ENCODE results near the gene LMO4. TPM values are rescaled to one million over a fixed set of nuclear protein-coding genes. Genes with fewer than 3 reads are reported as not detected.

The LMO4 gene
- total RNA-seq, 1 donor: 58.7 TPM

DNA sequence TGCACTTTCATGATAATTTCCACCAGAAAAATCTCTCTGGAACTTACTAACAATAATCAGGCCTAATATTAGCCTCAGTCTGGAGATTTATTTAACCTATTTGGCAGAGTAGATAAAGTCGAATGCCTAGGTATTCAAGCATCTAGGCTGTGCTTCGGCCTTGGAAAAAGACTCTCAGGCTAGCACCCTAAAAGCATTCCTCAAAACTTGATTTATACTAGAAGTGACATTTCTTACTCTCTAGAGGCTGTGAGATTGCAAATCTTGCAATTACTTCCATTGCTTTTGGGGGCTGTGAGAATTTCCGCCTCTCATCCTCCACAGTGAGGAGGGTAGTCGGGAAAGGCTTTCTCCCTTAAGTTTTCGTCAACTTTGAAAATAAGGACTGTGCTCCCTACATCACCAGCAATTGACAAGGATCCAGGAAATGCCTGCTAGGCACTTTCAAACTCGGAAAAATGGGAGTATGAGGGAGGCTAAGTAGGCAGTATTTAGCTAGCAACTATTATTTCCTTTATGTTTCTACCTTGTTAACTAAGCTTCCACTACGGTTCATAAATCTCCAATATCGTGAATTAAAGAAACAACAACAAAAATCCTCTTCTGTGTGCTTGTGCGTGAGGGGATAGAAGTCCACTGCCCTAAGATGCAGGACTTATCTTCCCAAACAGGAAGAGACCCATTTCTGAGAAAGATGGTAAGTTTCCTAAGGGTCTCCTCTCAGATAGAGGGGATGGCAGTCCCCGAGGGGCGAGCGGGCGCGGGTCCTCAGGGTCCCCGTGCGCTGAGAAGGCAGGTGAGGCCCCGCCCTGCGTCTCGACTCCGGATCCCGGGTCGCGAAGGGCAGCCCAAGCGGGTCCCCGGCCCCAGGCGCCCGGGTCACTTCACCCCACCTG is 1.1 kb upstream of the LMO4 start:
- peak in 1 of 3 donors; percentile 21 for DNase-seq (ENCODE audit: low read depth in 2 of 3, low spot score in 2 of 3)

DNA sequence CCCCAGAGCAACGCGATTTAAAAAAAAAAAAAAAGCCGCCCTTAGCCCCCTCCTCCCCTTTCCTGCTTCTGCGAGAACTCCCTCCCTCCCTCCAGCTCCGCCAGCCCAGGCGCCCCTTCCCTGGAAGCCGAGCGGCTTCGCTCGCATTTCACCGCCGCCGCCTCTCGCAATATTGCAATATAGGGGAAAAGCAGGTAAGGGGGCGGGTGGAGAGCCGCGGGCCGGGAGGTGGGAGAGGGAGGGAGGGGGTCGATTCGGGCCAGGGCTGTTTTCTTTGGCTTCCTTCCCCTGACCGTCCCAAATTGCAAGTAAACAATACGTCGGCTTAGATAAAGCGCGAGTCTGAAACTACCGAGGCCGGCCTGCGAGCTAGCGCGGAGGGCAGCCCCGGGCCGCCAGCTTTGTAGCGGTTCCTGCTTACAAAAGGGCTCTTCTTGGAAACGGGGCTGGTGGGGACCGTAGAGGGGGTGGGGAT is 408 bp downstream of the LMO4 start:
- DNase-seq (ENCODE audit: low read depth in 2 of 3, low spot score in 2 of 3): peak in 2 of 3 donors; percentile 31 to 50

DNA sequence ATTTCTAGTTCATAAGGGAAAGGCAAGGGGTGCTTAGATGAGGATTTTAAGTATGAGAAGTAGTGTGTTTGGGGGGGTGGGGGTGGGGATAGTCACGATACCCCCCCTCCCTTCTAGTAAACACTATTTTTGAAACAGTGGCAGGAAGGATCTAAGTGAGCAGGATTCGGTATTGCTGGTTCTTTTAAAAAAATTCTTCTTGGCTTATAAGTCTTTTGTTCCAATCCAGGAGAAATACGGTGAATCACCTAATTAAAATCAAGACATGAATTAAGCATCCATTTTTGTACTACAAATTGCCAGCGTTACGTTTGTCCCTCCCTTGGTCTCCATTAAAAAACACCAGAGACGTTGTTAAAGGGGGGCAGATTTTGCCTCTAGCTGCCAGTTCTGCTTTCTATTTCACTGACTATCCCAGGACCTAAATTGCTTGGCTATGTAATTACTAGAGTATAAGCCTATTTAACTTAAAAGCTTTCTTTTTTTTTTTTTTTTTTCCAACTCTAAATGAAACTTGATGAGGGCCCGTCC is 911 bp downstream of the LMO4 start:
- peak in 2 of 3 donors; percentile 39 to 70 for DNase-seq (ENCODE audit: low read depth in 2 of 3, low spot score in 2 of 3)

DNA sequence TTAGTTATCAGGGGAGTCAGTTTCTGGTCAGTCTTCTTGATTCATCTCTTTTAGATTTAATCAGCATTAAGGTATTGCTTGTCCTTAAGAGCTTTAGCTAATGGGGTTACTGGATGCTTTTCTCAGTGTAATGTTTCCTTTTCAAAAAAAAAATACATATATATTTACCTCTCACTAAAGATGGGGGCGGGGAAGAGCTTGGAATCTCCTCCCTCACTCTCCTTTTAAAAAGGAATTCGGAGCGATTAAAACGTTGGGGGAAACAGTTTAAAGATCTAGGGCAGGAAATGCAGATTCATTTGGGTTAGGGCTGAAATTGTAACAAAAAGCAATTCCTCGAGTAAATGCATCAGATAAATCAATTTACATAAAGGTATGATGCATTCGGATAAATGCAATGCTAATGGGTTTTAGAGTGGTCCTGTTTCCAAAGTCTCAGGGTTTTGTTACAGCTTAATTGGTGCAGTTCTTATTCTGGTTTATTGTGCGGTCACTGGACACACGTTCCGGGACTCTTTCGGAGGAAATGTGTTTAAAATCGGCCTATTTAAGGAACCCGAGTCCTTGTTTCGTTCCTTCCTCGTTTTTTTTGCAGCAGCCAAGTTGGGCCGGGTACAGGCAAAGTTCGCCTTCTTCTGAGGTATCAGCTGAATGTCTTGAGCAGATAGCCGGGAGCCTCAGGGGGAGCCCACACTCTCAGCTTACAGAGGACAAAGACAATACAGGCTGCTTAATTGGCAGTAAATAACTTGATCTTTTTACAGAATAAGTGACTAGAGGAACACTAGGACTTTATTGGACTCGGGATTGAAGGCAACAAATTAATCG is 1.6 kb downstream of the LMO4 start:
- peak in 2 of 3 donors; percentile 31 to 32 for DNase-seq (ENCODE audit: low read depth in 2 of 3, low spot score in 2 of 3)

DNA sequence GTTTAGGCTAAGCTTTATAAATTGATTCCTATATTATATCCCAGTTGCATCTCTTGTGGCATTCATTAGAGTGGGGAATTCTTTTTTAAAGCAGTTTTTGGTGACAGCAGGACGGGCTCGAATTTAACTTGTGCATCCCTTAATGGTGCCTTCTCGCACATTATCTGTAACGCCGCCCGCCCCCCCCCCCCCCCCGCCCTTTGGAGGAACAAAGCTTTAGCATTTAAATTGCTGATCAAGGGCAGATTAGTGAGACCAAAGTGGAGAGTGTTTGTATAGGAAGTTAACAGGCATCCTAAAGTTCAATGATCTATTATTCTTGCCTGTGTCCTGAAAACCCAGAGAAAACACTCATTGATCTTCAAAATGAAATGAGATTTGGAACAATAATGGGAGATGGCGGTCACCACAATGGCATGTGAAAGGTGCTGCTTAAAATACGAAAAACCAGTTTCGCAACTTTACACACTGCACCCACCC is 2.2 kb downstream of the LMO4 start:
- peak in 1 of 3 donors; percentile 47 for DNase-seq (ENCODE audit: low read depth in 2 of 3, low spot score in 2 of 3)

DNA sequence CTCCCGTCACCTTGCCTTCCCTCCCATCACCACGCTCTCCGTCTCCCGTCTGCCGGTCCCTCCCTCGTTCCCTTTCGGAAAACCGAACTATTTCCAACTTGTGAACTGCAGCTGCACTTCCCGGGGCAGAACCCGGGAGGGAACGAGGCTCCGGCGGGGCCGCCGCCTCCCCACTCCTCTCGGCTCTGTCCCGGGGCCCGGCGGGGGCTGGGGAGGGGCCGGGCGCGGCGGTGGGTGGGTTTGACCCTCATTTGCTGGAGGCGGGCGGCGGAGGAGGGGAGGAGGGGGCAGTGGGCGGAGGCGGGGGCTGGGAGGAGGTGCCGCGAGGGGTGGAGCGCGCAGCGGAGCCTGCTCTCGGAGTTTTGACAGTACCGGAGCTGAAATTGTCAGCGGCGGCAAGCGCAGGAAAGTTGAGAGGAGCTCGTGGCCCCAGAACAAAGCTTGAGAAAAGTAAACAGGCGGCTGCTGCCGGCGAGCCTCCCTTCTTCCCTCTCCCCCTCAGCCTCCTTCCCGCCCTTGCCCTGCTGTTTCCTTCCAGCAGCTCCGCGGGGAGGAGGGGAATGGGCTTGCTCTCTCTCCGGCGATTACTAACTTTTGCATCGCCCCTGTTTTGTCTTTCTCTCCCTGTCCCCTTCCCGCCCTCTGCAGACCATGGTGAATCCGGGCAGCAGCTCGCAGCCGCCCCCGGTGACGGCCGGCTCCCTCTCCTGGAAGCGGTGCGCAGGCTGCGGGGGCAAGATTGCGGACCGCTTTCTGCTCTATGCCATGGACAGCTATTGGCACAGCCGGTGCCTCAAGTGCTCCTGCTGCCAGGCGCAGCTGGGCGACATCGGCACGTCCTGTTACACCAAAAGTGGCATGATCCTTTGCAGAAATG is 2.9 kb downstream of the LMO4 start:
- DNase-seq (ENCODE audit: low read depth in 2 of 3, low spot score in 2 of 3): peak in 2 of 3 donors; percentile 65 to 75

DNA sequence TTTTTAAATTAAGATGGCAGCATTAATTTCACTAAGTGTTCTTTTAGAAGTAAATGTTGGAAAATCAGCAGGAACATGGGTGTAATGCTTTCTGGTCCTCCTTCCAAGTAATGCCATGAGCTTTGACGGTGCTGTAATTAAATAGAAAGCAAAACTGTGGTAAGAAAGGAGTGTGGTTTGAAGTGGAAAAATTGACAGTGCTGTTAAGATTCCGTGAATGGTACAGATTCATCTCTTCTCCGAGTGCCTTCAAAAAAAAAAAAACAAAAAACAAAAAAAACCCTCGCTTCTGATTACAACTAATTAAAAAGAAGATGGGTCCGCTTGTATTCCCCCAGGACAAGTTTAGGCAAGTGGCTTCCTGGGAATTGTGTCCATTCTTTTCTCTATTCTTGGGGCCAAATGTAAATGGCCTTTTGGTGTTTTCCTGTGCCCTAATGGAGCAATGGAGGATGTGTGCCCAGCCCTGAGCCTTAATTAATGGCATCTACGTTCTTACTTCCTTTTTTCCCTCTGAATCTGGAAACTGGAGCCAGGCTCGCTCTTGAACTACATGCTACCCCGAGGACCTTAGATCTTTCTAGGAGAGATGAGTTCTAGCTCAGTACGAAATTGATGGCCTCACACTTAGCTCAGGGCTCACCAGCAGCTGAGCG is 5.1 kb downstream of the LMO4 start:
- peak in 1 of 3 donors; percentile 19 for DNase-seq (ENCODE audit: low read depth in 2 of 3, low spot score in 2 of 3)

DNA sequence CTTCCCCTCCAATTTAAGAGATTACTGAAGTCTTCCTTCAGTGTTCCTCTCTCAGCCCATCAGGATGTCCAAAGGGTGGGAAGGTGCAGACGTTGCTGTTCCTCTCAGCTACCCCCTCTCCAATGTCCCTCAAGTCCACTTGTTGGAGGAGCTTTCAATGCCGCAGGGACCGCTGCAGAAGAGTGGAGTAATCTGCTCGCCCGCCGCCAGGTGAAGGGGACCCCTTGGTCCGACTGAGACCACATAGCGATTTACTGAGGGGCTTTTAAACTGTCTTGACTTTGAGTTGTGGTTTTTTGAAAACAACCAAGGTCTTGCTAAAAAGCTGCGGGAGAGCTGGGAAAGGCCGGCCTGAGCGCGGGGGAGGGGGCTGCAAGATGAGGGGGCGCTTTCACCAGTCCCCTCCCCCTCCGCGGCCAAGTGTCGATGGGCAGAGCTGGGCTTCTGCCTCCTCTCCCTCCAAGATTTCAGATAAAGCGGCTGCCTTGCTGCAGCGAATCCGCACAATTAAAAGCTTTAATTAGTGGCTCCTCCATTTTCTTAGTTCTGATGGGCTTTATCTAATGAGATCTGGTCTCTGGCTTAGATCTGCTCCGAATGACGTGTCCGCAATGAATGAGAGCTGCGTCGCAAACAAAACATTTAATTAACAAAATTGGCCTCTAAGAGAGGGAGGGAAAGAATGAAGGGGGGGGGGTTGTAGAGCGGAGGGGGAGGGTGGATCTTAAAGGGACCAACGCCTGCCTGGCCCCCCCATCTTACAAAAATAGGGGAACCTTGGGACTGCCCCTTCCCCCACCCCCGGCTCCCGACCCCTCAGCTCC is 5.9 kb downstream of the LMO4 start:
- peak in 1 of 3 donors; percentile 28 for DNase-seq (ENCODE audit: low read depth in 2 of 3, low spot score in 2 of 3)

DNA sequence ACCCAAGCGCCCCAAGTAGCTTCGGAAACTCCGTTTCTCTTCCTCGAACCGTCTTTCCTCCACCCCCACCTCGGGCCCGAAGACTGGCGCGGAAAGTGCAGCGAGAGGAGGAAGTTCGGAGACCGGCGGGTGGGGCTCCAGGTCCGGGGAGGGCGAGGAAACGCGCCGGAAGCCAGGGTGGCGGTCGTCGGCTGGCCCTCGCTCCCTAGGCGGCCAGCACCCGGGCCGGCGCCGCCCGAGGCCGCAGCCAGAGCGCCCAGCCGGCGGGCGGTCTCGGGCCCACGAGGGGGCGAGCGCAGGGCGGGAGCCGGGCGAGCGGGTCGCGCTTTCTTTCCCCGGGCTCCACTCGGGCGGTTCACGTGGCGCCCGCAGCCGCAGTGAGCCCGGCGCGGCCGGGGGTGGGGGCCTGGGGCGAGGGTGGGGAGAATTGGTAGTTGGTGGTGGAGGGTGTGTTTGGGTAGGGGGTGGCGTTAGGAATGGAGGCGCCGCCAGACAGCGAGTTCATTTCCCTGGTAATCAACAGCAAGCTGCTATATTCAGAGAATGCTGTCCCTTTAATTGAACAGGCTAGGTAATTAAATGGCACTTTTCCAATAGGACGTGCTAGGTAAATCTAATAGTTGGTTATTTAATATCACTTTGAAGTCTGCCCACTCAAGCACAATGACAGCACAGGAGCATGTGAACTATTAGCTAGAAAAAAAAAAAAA is 6.7 kb downstream of the LMO4 start:
- peak in 2 of 3 donors; percentile 49 to 59 for DNase-seq (ENCODE audit: low read depth in 2 of 3, low spot score in 2 of 3)

DNA sequence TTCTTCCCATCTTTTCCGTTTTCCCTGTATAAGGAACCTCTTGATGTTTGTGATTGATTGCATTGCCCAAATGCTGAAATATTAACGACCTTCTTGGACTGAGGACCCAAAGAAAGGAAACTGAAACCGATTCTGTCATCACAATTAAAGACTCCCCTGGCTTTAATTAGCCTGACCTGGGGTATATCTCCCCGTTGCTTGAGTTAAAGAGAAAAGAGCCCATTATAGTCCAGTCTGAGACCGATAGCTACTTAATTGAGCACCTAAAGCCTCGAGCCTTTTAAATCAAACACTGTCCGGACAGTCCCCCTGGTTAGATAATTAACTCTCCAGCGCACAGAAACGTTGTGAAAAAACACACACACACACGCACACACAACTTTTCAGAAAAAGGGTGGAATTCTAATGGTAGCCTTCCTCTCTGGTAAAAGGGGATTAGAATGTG is 8.0 kb downstream of the LMO4 start:
- no peak for DNase-seq (ENCODE audit: low read depth in 2 of 3, low spot score in 2 of 3)

DNA sequence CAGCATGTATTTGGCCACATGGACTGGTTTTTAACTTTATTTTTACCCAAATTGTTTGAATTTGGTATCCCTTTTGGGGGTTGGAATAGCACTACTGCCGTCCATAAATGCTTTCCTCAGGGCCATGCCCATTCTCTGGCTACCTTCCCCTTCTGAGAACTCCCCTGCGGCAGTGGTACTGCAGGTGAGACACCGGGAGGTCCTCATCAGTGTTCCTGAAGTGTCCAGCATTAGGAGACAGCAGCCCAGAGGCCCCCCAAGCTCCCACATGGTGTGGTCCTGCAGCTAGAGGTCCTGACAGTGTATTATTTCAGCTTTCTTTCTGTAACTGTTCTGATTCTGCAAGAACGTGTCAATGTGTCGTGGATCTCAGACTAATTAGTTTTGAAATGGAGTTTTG is 8.9 kb downstream of the LMO4 start:
- no peak for DNase-seq (ENCODE audit: low read depth in 2 of 3, low spot score in 2 of 3)

DNA sequence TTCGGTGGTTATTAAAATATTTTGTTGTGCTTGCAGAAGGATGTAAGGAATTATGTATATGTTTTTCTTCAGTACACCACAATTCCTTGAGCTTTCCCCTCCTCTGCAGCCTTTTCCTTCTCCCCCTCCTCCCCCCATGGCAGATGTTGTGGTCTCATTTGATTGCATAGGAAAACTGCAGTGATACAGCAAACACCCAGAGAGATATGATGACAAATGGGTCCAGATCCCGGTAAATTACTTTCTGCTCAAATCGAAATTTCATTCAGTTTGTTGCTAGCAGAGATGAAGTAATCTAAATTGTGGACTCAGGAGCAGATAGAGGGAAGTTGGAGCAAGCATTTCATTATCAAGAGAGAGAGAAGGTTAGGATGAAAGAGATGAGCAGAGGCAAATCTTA is 9.9 kb downstream of the LMO4 start:
- DNase-seq (ENCODE audit: low read depth in 2 of 3, low spot score in 2 of 3): no peak

DNA sequence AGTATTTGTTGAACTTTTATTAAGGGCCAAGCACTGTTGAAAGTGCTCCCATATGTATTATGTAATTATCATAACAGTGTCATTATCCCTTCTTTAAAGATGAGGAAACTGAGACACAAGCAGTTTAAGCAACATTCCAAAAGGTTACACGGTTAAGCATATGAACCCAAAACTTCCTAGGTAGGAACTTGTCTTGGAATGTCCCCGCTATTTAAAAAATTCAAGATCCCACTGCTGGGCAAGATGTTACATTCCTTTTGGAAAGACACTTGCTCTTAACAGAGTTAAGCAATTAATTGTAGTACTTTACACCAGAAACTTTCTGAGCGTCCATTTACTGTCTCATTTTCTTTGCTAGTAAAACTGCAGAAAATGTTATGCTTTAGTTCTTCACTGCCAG is 15.6 kb downstream of the LMO4 start:
- no peak for DNase-seq (ENCODE audit: low read depth in 2 of 3, low spot score in 2 of 3)

DNA sequence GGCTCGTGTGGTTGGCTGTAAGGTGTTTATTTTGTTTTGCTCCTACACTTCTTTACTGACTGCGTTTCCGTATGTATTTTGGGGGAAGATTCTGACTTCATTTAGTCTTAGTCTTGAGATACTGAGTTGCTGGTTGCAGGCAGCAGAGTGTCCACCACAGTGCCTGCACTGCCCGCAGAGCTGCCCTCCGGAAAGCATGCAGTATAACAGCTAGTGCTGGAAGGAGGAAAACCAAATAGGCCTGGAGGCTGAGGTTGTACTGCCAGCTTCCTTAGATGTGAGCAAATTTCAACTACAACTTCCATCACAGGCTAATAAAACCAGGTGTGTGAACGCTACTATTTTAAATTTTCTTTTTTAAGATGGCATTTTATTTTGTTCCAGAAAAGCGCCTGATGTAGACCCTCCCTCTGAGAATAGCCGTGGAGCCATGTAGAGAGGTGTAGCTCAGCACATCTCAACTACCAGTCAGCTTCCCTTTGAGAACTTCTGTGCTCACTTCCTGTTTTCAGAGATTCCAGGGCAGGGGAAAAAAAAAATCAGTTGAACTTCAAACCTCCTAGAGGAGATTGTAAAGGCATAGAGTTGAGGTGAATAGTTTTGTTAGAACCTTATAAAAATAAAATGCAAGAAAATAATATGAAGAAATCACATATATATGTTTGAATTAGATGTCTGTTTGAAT is 17.6 kb downstream of the LMO4 start:
- no peak for DNase-seq (ENCODE audit: low read depth in 2 of 3, low spot score in 2 of 3)

DNA sequence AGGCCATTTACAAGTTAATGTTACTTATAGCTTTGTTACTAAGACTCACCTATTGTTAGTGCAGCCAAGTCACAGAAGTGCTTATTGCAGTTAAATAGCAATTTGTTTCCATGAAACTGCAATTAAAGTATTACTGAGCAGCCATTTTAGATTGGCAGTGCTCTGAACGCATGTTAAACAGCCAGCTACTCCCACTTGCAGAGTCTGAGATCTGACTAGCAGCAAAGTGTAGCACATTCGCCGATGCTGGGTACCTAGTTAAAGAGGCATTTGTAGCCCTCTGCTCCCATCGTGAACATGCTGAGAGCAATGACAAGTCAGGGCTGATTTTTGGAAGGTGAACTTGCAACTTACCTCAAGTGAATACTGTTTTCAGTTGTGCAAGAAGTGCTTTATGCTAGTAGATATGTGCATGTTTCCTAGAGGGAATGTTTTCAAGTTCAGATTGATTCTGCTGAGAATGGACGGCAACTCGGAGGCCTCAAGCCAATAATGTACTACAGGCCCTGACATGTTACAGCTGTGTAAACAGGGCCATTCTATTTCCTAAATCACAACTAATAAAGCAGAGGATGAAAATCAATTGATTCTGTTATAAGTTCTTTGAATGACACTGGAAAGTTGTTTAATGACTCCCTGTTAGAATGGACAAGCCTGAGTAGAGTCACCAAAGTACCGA is 19.8 kb downstream of the LMO4 start:
- no peak for DNase-seq (ENCODE audit: low read depth in 2 of 3, low spot score in 2 of 3)

DNA sequence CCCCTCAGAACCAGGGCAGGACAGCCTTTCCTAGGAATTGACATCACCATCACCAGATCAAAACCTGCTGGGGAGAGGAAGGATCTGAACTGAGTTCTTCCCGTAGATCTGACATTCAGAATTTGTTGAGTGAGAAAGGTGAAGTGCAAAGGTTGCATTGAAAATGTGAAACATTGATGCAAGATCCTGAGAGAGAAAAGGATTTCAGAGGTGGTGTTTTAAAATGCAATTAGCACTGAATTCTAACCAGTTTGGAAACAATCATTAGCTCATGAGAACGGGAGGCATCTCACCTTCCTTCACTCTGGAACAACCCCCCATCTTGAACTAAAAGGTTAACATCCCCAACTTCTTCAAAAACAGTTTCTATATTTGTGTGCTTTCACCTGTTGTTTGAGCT is 20.4 kb downstream of the LMO4 start:
- DNase-seq (ENCODE audit: low read depth in 2 of 3, low spot score in 2 of 3): no peak

DNA sequence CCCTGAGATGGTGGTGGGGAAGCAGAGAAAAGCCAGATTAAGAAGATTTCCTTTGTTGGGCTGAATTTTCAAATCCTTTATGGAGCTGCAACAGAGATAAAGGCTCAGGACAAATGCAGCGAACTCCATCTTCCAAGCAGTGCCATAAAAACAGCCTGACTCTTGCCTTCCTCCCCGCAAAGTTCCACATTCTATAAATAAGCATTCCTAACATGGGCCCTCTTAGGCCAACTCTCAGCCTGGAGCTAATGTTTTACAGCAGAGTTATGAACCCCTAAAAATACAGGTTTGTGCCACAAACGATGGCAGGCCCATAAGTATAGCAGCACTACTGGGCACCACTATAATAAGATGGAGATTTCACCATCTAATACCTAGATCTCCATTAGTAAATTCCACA is 27.2 kb downstream of the LMO4 start:
- no peak for DNase-seq (ENCODE audit: low read depth in 2 of 3, low spot score in 2 of 3)

Measured in hematopoietic multipotent progenitor cell (in vitro differentiated cells).